BJ (cell line): ENCODE measurements around the gene SPATS1. TPM values are rescaled to one million over a fixed set of nuclear protein-coding genes. Genes with fewer than 3 reads are reported as not detected.

Experiments
- CTCF ChIA-PET: fragments of 350-600 bp; formaldehyde crosslinking; extraction: SDS; loops from one replicate; lab custom pipeline; 2021; ENCODE audit warnings: antibody characterized with exemption, inconsistent platforms; lab: Yijun Ruan, JAX
- POLR2A ChIA-PET: fragments of 300-600 bp; sonication (Branson Sonifier 250); formaldehyde crosslinking; extraction: SDS; loops from one replicate; lab custom pipeline; 2021; ENCODE audit warnings: antibody characterized with exemption; lab: Charles Lee
- DNase-seq: peaks from one replicate; pipeline ENCODE4 v3.0.0-alpha.2; 2011; ENCODE audit warnings: low read depth
- H3K27me3 ChIP-seq: 2 replicates; pipeline ENCODE4 v1.6.0; 2011; ENCODE audit warnings: low read length; ENCODE audit not compliant: control insufficient read depth, insufficient read depth
- H3K36me3 ChIP-seq: 2 replicates; pipeline ENCODE4 v1.5.1; 2011; ENCODE audit warnings: low read length; ENCODE audit not compliant: control insufficient read depth, insufficient read depth
- H3K4me3 ChIP-seq: 2 replicates; pipeline ENCODE4 v1.5.1; 2011; ENCODE audit warnings: low read depth, mild to moderate bottlenecking, control low read depth, low read length
- polyA plus RNA-seq: library from polyadenylated mRNA; depleted of rRNA; stranded (reverse); fragments of >200 nt; gene quantifications from 2 replicates; pipeline ENCODE4 v1.2.3, GENCODE V29; 2011
- TF ChIP-seq, protein P1 (sequence below): IDR thresholded peaks from 2 replicates; pipeline ENCODE4 v1.5.1; 2011; ENCODE audit warnings: low read depth, mild to moderate bottlenecking, control low read depth, inconsistent platforms, low read length, moderate library complexity; ENCODE audit not compliant: insufficient read depth

SPATS1 gene
- polyA plus RNA-seq, 1 experiment, result not detected

DNA sequence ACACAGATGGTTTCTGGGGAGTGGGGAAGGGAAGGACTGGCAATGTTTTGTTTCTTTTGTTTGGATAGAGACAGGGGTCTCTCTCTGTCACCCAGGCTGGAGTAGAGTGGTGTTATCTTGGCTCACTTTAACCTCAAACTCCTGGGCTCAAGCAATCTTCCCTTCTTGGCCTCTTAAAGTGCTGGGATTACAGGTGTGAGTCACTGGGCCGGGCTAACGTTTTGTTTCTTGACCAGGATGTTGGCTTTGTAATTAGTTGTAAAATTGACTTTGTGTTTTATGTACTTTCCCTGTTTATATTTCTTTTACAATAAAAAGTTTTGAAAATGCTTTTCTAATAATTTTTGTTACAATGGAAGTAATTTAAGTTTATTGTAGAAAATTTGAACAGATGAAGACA lies 10.9 kb downstream of the SPATS1 start:
- no peak overlapping the region for H3K4me3 ChIP-seq
- CTCF ChIA-PET, result no interaction called here
- H3K36me3 ChIP-seq, result no peaks in the 10 kb centered on the region
- no peak for DNase-seq
- peaks cover 6% of the 10 kb centered on the region for H3K27me3 ChIP-seq
- TF ChIP-seq, protein P1, sequence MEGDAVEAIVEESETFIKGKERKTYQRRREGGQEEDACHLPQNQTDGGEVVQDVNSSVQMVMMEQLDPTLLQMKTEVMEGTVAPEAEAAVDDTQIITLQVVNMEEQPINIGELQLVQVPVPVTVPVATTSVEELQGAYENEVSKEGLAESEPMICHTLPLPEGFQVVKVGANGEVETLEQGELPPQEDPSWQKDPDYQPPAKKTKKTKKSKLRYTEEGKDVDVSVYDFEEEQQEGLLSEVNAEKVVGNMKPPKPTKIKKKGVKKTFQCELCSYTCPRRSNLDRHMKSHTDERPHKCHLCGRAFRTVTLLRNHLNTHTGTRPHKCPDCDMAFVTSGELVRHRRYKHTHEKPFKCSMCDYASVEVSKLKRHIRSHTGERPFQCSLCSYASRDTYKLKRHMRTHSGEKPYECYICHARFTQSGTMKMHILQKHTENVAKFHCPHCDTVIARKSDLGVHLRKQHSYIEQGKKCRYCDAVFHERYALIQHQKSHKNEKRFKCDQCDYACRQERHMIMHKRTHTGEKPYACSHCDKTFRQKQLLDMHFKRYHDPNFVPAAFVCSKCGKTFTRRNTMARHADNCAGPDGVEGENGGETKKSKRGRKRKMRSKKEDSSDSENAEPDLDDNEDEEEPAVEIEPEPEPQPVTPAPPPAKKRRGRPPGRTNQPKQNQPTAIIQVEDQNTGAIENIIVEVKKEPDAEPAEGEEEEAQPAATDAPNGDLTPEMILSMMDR, result no peak
- POLR2A ChIA-PET, result no interaction called here

DNA sequence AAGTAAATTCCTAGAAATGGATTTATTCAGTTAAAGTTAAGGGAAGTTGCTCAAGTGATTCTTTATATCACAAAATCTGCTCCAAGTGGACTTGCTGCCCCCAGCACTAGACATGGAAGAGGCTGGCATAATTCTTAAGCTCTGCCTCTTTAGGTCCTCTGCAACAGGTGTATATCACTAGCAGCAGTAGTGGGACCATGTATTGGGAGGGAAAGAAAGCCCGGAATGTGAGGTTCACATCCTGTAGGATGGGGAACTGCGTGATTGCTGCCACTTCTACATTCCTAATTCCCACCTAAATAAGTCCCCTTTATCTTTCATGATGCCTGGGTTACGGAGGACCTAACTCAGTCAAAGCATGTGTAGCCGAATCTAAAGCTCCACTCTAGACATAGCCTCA lies 13.2 kb downstream of the SPATS1 start:
- TF ChIP-seq, protein P1, result no peak
- CTCF ChIA-PET, result no interaction called here
- DNase-seq, result no peak
- Histone ChIP-seq H3K4me3 (no peak overlapping the region), H3K27me3 (peaks cover 10% of the 10 kb centered on the region), H3K36me3 (no peaks in the 10 kb centered on the region)
- POLR2A ChIA-PET, result no interaction called here

DNA sequence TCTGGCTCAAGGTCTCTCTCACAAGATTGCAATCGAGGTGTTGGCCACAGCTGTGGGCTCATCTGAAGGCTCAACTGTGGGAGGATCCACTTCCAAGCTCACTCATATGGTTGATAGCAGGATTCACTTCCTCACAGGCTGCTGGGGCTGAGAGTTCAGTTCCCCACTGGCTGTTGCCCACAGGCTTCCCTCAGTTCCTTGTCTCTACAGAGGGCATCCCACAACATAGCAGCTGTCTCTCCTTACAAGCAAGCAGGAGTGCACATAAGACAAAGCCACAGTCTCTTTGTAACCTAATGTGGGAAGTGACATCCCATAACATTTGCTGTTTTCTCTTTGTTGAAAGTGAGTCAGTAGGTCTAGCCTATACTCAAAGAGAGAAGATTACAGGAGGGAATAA lies 14.0 kb downstream of the SPATS1 start:
- ChIA-PET CTCF (interaction anchor here (1.9 kb wide), 1 partner anchor 17 kb away, joined by 9 read pairs; no protein-coding TSS in a partner anchor), POLR2A (no interaction called here)
- Histone ChIP-seq H3K27me3 (peaks cover 10% of the 10 kb centered on the region), H3K4me3 (no peak overlapping the region), H3K36me3 (no peaks in the 10 kb centered on the region)
- no peak for DNase-seq
- TF ChIP-seq, protein P1, result no peak

DNA sequence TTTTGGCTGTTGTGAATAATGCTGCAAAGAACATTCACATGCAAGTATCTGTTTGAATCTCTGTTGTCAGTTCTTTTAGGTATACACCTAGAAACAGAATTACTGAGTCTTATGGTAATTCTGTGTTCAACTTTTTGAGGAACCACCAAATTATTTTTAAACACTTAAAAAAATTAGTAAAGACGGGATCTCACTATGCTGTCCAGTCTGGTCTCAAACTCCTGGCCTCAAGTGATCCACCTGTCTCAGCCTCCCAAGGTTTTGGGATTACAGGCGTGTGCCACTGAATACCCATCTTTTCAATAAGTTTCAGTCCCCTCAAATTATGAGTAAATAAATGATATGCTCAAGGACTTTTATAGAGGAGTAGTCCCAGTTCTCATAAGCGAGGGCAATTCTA lies 17.5 kb downstream of the SPATS1 start:
- ChIA-PET POLR2A (no interaction called here), CTCF (no interaction called here)
- no peak for DNase-seq
- TF ChIP-seq, protein P1, result no peak
- Histone ChIP-seq H3K4me3 (no peak overlapping the region), H3K27me3 (peaks cover 11% of the 10 kb centered on the region), H3K36me3 (no peaks in the 10 kb centered on the region)

DNA sequence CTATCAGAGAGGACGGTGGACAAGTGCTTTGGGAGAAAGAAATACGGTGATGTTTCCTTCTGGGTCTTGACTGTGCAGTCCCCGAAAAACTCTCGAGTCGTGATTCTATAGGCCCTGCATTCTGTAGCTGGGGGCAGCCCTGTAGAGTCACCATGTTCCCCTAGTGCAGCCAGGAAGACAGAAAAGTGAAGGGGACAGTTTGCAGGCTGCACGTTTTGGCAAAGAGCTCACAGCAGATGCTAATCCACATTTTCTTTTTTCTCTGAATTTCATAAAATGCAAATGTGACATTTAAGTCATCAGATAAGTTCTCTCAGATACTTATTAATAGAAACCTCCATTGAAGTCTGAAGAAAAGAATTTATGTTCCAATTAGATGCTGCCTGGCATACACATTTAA lies 19.5 kb downstream of the SPATS1 start:
- Histone ChIP-seq H3K36me3 (no peaks in the 10 kb centered on the region), H3K4me3 (no peak overlapping the region), H3K27me3 (peaks cover 11% of the 10 kb centered on the region)
- ChIA-PET CTCF (no interaction called here), POLR2A (no interaction called here)
- TF ChIP-seq, protein P1, result no peak
- DNase-seq, result no peak
